Measurements from ENCODE around the gene SH3GL3.

Gene SH3GL3

GRCh38 chr15:83546512-83546888, 99.4 kb downstream of the SH3GL3 start:
- no peak for TF ChIP-seq SIN3A (IDR thresholded peaks at IDR 0.05; ENCODE audit: borderline replicate concordance, insufficient read depth, low read length)
- no peak for TF ChIP-seq FOXP2 (optimal IDR thresholded peaks at IDR 0.05; ENCODE audit: borderline replicate concordance, extremely low read depth, extremely low read length, insufficient read depth)
- no peak for TF ChIP-seq POLR2AphosphoS5 (IDR thresholded peaks at IDR 0.05; ENCODE audit: low read depth, low read length)
- no peak for TF ChIP-seq TAF1 (IDR thresholded peaks at IDR 0.05; ENCODE audit: borderline replicate concordance, insufficient read depth, low read length)
- no peak for TF ChIP-seq REST (IDR thresholded peaks at IDR 0.05; ENCODE audit: insufficient read depth in 1 of 2, low read depth in 2 of 2, low read length in 2 of 2)

- no peak for TF ChIP-seq REST (IDR thresholded peaks at IDR 0.05; ENCODE audit: insufficient read depth in 1 of 2, low read depth in 2 of 2, low read length in 2 of 2)
- TF ChIP-seq FOXP2 (optimal IDR thresholded peaks at IDR 0.05; ENCODE audit: borderline replicate concordance, extremely low read depth, extremely low read length, insufficient read depth): no peak
- no peak for TF ChIP-seq TAF1 (IDR thresholded peaks at IDR 0.05; ENCODE audit: borderline replicate concordance, insufficient read depth, low read length)
- TF ChIP-seq SIN3A (IDR thresholded peaks at IDR 0.05; ENCODE audit: borderline replicate concordance, insufficient read depth, low read length): no peak
- TF ChIP-seq POLR2AphosphoS5 (IDR thresholded peaks at IDR 0.05; ENCODE audit: low read depth, low read length): no peak
These were observed 100.0 kb downstream of the SH3GL3 start for GRCh38 chr15:83547168-83547567.

- no peak for TF ChIP-seq TAF1 (IDR thresholded peaks at IDR 0.05; ENCODE audit: borderline replicate concordance, insufficient read depth, low read length)
- TF ChIP-seq REST (IDR thresholded peaks at IDR 0.05; ENCODE audit: insufficient read depth in 1 of 2, low read depth in 2 of 2, low read length in 2 of 2): no peak
These were observed 102.5 kb downstream of the SH3GL3 start for GRCh38 chr15:83549623-83550022.

DNA sequence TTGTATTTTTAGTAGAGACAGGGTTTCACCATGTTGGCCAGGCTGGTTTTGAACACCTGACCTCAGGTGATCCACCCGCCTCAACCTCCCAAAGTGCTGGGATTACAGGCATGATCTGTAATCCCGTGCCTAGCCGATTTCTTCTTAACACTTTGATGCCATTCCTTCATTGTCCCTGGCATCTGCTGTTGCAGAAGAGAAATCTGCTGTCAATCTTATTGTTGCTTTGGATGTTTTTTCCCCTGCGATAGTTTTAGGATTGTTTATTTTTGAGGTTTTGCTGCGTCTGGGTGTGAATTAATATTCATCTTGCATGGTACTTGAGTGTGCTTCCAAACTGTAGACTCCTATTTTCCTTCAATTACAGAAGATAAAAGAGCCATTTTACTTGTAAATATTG, 107.4 kb downstream of the SH3GL3 start:
- TF ChIP-seq REST (IDR thresholded peaks at IDR 0.05; ENCODE audit: insufficient read depth in 1 of 2, low read depth in 2 of 2, low read length in 2 of 2) (no peak), SIN3A (IDR thresholded peaks at IDR 0.05; ENCODE audit: borderline replicate concordance, insufficient read depth, low read length) (no peak), POLR2AphosphoS5 (IDR thresholded peaks at IDR 0.05; ENCODE audit: low read depth, low read length) (no peak), TAF1 (IDR thresholded peaks at IDR 0.05; ENCODE audit: borderline replicate concordance, insufficient read depth, low read length) (no peak), FOXP2 (optimal IDR thresholded peaks at IDR 0.05; ENCODE audit: borderline replicate concordance, extremely low read depth, extremely low read length, insufficient read depth) (no peak)

- no peak for TF ChIP-seq TAF1 (IDR thresholded peaks at IDR 0.05; ENCODE audit: borderline replicate concordance, insufficient read depth, low read length)
- TF ChIP-seq FOXP2 (optimal IDR thresholded peaks at IDR 0.05; ENCODE audit: borderline replicate concordance, extremely low read depth, extremely low read length, insufficient read depth): no peak
- no peak for TF ChIP-seq SIN3A (IDR thresholded peaks at IDR 0.05; ENCODE audit: borderline replicate concordance, insufficient read depth, low read length)
- TF ChIP-seq REST (IDR thresholded peaks at IDR 0.05; ENCODE audit: insufficient read depth in 1 of 2, low read depth in 2 of 2, low read length in 2 of 2): no peak
These were observed 108.2 kb downstream of the SH3GL3 start for GRCh38 chr15:83555383-83555782.

All from PFSK-1 (cell line).